DMS153 treated with DMSO at 0.1 percent for 48 hours (cell line): ENCODE results near the gene CERS4.
A peak's percentile ranks its signal among the peaks of the same experiment; 100 is the strongest.
"Not testable (repeated sequence)": the region's sequence is repeated elsewhere in the genome, so short reads cannot be mapped to it uniquely, and the experiment has no call there.

Experiments used
- DNase-seq: peaks from one replicate; lab custom pipeline; 2025; ENCODE audit not compliant: unreplicated experiment; lab: John Stamatoyannopoulos, UW

CERS4 gene

DNA sequence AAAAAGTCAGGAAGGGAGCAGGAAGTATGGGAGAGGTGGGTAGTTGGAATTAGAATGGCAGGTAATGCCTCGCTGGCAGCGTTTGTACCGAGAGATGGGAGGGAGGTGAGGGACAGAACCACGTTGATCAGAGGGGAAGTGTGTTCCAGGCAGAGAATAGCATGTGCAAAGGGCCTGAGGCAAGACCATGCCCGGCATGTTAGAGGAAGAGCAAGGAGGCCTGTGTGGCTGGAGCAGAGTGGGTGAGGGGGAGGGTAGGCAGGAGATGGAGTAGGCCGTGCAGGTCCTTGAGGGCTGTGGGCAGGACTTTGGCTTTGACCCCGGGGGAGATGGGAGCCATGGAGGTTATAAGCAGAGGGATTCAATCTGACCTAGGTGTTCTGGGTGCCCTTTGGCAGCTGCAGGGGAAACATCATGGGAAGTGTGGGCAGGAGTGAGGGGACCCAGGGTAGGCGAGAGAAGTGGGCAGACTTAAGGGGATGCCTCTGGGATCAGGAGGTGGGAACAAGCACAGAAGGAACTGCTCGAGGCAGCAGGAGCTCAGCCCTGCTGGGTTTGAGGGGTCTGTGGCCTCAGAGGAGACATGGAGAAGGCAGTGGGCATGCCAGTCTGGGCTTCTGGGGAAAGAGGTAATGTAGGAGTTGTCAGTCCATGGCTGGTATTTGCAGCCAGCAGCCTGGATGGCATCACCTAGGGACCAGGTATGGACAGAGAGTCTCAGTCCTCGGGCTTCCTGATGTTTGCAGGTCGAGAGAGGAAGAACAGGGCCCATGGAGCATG, 50.2 kb downstream of the CERS4 start:
- no peak for DNase-seq

DNA sequence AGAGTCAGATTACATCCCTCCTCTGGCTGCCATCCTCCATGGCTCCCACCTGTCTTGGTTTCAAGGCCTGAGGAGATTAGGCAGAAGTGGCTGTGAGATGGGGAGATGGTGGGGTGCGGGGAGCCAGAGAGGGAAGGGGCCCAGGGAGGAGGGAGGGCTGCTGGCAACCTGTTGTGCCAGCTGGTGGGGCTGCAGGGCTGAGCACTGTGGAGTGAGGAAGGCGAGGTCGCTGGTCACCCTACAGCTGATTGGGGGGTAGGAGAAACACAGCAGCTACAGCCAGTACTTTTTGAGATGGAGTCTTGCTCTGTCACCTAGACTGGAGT, 50.7 kb downstream of the CERS4 start:
- DNase-seq: no peak

DNA sequence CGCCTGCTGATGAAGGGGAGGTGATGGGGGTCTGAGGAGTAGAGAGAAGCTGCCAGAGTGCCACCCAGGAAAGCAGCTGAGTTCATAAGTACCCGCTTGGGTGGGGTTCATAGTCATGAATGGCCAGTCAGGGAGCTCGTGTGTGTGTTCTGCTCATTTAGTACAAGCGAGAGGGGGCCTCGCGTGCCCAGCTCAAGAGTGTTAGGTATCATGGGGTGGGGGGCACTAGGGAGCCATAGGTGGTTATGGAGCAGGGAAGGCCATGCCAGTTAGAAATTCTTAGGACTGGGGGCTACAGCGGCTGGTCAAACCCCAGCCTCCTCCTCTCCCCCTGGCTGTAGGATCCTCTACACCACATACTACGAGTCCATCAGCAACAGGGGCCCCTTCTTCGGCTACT, 52.2 kb downstream of the CERS4 start:
- DNase-seq: no peak

DNA sequence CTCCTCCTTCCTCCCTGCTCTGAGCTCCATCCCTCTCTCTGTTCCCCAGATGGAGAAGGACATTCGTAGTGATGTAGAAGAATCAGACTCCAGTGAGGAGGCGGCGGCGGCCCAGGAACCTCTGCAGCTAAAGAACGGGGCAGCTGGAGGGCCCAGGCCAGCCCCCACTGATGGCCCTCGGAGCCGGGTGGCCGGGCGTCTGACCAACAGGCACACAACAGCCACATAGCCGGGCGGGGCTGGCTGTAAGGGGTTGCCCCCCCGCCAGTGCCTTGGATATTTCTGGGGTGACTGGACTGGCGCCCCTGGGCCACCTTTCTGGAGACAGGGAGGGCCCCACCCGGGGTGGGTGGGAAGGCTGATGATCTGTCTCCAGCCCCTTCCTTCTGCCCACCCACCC, 52.7 kb downstream of the CERS4 start:
- DNase-seq: no peak

GRCh38 chr19:8262431-8262830, 53.3 kb downstream of the CERS4 start:
- DNase-seq: no peak

DNA sequence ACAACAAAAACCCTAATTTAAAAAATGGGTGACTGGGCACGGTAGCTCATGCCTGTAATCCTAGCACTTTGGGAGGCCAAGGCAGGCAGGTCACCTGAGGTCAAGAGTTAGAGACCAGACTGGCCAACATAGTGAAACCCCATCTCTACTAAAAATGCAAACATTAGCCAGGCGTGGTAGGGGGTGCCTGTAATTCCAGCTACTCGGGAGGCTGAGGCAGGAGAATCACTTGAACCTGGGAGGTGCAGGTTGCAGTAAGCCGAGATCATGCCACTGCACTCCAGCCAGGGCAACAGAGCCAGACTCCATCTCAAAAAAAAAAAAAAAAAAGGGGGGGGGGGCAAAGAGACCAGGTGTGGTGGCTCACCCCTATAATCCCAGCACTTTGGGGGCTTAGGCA, 55.1 kb downstream of the CERS4 start:
- DNase-seq: not testable (repeated sequence)

DNA sequence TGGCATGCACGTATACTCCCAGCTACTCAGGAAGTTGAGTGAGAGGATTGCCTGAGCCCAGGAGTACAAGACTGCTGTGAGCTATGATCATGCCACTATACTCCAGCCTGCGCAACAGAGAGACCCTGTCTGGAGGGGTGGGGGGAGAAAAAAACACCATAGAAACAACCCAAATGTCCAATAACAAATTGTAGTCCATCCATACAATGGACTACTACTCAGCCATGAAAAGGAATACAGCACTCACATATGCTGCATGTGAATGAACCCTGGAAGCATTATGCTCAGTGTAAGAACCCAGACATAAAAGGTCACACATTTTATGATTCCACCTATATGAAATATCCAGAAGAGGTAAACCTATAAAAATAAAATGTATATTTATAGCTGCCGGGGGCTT, 56.7 kb downstream of the CERS4 start:
- no peak for DNase-seq

GRCh38 chr19:8269724-8270123, 60.6 kb downstream of the CERS4 start:
- no peak for DNase-seq

DNA sequence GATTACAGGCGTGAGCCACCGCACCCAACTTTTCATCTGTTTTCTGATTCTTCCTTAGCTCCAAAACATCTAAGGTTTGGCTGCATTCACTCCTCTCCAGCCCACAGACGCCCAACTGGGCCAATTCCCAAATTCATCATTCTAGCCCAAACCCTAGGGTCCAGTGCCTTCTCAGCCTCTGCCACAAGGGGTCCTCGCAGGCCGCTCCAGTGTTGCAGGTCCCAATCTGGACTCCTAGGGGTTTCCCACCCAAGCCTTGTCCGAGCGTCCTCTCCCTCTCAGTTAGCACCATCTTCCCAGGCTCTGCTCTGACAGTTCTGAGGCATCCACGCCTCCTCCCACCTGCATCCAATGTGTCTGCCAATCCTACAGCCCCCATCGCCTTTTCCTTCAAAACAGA, 67.3 kb downstream of the CERS4 start:
- DNase-seq: not testable (repeated sequence)

- not testable (repeated sequence) for DNase-seq
Observed at GRCh38 chr19:8291337-8291736, 82.2 kb downstream of the CERS4 start.

DNA sequence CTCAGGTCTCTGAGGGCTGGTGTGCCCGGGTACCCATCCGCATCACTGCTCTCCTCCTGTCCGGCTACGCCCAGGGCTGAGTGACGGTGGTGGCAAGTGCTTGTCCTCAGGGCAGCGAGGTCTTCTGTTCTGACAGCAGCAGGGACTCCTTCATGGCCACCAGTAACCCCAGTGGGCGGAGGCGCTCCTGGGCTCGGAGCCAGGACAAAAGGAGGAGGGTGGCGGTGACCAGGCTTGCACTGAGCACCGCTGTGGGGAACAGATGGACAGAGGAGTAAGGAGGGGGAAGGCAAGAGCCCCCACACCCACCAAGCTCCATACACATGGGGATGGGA, 93.2 kb downstream of the CERS4 start:
- DNase-seq: no peak

DNA sequence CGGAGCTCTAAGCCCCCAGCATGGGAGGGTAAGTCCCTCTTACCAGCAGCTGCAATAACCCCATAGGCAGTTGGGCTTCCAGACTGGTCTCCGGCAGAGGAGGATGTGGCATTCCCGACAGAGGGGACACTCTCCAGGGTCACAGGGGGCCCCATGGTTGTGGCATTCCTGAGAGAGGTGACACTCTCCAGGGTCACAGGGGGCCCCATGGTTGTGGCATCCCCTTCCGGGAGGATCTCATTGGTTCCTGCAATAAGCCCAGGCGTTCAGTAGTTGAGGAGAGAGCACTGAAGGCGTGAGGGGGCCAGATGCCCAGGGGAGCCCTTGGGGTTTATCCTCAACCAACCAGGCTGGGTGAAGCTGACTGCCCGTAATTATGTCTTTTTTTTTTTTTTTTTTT, 93.6 kb downstream of the CERS4 start:
- no peak for DNase-seq

GRCh38 chr19:8304841-8305621, 95.9 kb downstream of the CERS4 start:
- DNase-seq: no peak

DNA sequence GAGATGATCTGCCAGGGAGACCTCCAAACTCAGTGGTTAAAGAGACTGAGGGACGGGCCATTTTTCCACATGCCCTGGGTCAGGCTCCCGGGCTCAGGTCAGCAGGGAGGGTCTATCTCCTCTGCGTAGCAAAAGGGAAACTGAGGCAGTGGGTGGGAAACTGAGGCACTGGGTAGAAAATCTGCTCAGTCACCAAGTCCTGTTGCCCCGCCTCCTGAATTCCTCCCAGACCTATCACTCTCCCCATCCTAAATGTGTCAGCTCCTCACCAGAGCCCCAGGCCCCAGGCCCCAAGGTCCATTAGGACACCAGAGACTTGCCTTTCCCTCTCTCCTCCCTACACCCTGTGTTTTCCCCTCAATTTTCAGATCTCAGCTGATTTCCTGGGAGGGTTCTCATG, 96.6 kb downstream of the CERS4 start:
- no peak for DNase-seq

DNA sequence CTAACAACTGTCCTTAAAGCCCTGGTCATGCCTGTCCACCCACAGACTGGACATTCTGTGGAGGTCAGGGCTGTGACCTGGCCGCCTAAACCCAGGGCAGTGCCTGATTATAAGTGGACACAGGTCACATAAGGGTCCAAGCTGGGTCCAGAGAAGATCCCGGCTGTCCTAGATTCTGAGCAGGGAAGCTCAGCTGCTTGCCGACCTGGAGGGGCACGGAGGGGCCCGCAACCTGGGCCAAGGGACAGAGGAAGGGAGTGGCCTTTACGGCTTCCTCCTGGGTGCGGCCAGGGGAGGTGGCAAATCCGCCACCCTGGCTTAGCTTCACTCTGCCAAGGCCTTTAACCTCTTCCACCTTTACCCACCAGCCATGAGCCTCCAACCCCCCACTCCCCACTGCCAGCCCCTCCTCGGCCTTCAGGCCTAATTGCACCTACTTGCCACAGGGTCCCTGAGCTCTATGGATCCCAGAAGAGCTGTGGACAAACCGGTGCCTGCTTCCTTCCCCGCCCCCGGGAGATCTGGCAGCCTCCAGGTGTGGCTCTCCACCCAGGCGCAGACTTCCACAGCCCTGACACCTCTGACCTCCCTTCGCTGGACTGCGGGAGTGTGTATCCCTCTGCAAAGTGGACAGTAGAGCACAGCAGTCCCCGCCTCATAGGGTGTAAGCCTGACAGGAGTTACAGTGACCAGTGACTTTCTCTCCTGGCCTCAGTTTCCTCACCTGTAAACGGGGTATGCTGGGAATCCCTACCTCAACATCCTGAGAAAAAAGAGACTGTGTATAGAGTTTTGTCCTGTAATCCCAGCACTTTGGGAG, 97.3 kb downstream of the CERS4 start:
- DNase-seq: no peak

- no peak for DNase-seq
Observed at GRCh38 chr19:8307400-8307964, 98.3 kb downstream of the CERS4 start.

DNA sequence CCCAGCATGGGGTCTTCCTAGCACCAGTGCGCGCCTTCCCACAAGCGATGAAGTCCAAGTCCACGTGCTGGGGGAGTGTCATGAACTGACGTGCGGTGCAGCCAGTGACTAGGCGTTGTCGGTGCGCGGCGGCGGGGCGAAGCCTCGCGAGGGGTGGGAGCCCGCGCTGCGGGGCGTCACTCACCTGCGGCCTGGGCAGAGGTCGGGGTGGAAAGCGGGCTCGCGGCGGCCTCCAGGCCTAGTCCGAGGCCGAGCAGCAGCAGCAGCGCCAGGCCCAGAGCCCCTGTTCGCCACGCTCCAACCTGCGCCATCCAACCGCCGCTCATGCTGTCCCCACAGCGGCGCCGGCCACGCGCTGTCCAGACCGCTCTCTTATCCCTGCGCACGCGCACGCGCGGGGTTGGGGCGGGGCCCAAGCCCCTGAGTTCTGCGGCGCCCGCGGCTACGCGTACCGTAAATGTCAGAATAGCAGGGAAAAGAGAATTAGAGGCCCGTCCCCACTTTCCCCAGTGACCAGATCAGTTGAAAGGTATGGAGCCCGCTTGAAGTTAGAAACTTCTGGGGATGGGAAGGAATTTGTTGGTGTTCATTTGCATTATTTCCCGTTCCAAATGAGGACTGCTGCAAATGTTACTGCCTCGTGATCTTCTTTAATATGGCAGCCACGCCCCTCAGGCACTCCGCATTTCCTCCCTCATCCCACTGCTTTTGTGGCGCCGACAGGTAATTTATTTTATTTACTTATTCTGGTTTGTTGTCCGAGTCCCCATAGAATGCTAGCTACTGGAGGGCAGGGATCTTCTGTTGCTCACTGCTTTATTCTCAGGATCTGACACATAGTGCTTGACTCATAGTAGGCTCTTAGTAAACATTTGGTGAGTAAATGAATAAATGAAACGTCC, 99.0 kb downstream of the CERS4 start, which contains the start of gene CD320:
Gene CD320, minus strand, starts transcription at position 394 of the 902 bp plus-strand sequence. Its CDS starts 68 bp downstream, at position 326.
- peak; percentile 96 for DNase-seq

GRCh38 chr19:8308891-8309291, 99.7 kb downstream of the CERS4 start:
- no peak for DNase-seq

- no peak for DNase-seq
Observed at GRCh38 chr19:8310342-8311055, 101.3 kb downstream of the CERS4 start.
